ENCODE data around the gene CD81.

Gene CD81

DNA sequence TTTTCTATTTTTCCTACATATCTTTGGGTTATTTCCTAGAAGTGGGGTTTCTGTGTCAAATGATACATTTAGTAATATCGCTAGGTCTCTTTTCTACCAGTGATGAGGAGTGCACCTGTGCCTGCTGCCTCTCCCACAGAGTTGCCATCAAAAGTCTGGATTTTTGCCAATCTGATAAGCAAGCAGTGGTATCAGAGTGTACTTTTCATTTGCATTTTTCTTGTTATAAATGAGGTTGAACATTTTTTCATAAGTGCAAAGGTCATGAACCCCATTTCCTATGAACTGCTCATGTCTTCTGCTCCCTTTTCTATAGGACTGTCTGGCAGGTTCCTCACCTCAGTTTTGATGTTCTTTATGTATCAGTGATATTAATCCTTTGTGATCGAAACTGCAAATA lies 65.5 kb downstream of the CD81 start:
- peak; percentile 46 to 64 for ATAC-seq

DNA sequence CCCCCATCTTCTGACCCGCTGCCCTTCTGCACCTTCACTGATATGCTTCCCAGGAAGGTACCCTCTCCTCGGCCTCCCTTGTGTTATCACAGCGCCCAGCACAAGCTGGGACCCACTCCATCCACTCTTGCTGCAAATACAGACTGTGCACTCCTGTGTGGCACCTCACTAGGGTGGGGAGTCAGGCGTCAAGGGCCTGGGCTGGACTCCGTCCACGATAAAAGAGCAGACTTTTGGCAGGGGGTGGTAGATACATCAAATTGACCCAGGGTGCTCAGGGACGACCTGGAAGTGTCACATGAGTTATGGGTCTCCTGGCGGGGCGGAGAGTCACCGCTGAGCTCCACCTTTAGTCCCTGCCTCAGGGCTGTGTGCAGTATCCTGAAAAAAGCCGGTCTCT lies 66.3 kb downstream of the CD81 start:
- ATAC-seq, result no peak

DNA sequence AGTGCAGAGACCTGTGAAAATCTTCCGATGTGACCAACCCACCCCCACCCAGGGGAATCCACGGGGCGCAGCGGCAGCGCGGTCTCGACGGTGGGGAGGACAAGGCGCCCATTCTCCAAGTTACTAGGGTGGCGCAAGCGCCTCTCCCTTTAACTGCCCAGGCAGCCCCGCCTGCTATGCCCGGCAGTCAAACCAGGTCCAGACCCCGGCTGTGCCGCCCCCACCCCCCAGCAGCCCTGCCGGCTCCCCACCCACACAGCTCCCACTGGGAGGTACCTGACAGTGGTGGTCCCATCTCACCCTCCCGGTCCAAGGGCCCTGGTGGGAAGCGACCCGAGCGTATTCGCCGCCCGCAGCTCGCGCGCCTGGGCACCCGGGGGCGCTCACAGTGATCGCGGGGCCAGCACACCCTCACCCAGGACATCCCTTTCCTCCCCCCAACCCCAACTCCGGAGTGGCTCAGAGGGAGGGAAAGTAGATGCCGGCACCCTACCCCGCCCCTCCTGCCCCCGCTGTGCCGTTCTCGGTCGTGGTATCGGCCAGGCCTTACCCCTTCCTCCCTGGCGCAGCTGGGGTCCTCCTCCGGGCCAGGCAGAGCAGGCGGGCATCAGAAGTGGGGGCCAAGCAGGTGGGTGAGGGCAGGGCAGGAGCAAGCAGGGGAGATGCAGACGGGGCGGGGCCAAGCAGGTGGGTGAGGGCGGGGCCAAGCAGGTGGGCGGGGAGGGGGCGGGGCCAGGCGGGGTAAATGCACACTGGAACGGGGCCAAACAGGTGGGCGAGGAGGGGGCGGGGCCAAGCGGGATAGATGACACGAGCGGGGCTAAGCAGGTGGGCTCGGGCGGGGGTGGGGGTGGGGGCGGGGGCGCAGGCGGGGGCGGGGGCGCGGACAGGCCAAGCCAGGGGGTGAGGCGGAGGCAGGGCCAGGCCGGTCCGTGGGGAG lies 67.0 kb downstream of the CD81 start, which contains the start of gene TRPM5:
TSS of gene TRPM5 (minus strand) at position 634 of the 940 bp plus-strand sequence. CDS start 21,478 bp downstream, outside the sequence.
- peak; percentile 10 to 11 for ATAC-seq

DNA sequence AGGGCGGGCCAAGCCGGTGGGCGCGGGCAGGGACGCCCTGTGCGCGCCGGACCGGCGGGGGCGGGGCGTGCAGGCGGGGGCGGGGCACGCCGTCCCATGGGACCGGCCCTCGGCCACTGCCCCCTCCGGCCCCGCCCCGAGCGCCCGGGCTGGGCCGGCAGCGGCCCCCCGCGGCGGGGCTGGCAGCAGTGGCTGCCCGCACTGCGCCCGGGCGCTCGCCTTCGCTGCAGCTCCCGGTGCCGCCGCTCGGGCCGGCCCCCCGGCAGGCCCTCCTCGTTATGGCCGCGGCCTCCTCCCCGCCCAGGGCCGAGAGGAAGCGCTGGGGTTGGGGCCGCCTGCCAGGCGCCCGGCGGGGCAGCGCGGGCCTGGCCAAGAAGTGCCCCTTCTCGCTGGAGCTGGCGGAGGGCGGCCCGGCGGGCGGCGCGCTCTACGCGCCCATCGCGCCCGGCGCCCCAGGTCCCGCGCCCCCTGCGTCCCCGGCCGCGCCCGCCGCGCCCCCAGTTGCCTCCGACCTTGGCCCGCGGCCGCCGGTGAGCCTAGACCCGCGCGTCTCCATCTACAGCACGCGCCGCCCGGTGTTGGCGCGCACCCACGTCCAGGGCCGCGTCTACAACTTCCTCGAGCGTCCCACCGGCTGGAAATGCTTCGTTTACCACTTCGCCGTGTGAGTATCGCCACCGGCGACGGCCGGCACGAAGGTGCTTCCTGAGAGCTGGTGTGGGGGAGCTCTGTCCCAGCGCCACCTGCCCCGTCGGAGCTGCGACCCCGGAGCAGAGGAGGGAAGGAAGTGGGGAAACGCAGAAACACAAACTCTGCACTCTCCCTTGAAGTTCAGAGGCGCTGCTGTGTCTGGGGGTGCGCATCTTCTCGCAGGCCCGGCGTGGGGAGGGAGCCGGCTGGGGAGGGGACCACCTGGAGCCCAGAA lies 68.0 kb downstream of the CD81 start, which contains the start of gene KCNQ1:
TSS of gene KCNQ1 (plus strand) at position 188 of the 925 bp plus-strand sequence. CDS start at position 279, 91 bp downstream.
- ATAC-seq, result peak; percentile 63 to 64

GRCh38 chr11:2445746-2446551 lies 68.8 kb downstream of the CD81 start:
- no peak for ATAC-seq

GRCh38 chr11:2446590-2447252 lies 69.6 kb downstream of the CD81 start:
- ATAC-seq, result no peak
